GM20431 (cell line): ENCODE measurements around the gene PANK4.

Experiments used
- in situ Hi-C: fragments of 300-500 bp; cut with MseI, MboI; formaldehyde crosslinking; loops from one replicate; pipeline ENCODE4 v1.15.0; 2020; ENCODE audit warnings: low sequenced_read_pairs; ENCODE audit not compliant: unreplicated experiment

The PANK4 gene

DNA sequence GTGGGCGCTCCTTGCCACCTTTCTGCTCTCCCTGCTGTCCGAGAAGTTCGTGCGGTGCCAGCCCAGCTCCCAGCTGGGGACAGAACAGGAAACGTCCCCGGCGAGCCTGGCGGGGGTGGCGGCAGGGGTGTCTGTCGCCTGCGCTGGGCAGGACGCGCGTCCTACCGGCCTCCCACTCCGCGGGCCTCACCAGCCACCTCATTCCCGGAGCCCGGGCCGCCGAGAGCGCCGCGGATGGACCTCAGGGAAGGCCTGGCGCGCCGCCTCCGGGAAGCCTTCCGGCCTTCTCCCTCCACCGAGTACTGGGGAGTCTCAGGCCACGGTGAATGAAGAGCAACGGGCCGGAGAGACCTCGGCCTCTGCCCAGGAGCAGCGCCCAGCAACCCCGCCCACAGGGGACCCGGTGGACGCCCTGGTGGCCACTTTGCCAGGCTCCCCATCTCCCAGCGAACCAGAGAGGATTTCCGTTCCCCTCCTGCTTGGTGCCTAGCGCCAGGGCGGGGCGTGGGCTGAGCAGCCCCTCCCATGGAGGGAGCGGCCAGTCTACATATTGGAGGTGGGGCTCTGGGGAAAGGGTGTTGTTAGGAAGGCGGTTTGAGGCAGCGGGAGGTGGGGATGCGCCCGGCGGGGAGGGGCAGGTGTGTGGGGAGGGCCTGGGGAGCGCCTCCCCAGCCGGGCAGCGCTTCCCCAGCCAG lies 20.3 kb upstream of the PANK4 start:
- in situ Hi-C loops: loop anchor here (10.0 to 25.0 kb wide), 2 partner anchors 132 to 359 kb away; partner anchors contain the start of genes FAAP20 and PEX10

DNA sequence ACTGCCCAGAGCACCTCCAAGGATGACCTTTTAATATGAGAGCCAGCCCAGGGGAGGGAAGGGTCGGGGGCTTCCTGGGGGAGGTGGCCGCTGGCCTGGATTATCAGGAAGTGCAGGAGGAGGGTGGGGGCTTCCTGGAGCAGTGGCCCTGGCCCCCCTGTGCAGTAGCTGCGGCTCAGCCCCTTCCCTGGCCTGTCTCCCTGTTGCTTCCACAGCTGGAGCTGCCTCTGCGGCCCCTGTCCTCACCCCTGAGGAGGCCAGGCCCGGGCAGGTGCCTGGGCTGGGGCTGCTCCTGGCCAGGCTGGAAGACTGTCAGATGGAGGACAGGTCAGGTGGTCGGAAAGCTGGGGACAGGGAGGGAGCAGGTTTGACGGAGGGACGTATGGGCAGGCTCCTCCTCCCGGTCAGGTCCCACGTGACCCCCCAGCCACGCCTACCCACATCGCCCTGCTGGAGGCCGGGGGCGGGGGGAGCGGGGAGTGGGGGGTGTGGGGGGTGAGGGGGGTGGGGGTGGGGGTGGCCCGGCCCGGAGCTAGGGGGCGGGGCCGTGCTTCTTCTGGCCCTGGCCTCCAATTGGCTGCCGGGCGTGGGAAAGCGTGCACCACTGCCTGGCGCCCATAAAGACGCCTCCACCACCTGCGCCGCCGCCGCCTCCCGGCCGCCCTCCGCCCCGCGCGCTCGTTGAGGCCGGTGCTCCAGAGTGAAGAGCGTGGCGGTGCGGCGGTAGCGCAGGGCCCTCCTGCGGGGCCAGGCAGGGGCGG lies 19.5 kb upstream of the PANK4 start:
- in situ Hi-C loops: loop anchor here (10.0 to 25.0 kb wide), 2 partner anchors 131 to 359 kb away; partner anchors contain the start of genes FAAP20 and PEX10

DNA sequence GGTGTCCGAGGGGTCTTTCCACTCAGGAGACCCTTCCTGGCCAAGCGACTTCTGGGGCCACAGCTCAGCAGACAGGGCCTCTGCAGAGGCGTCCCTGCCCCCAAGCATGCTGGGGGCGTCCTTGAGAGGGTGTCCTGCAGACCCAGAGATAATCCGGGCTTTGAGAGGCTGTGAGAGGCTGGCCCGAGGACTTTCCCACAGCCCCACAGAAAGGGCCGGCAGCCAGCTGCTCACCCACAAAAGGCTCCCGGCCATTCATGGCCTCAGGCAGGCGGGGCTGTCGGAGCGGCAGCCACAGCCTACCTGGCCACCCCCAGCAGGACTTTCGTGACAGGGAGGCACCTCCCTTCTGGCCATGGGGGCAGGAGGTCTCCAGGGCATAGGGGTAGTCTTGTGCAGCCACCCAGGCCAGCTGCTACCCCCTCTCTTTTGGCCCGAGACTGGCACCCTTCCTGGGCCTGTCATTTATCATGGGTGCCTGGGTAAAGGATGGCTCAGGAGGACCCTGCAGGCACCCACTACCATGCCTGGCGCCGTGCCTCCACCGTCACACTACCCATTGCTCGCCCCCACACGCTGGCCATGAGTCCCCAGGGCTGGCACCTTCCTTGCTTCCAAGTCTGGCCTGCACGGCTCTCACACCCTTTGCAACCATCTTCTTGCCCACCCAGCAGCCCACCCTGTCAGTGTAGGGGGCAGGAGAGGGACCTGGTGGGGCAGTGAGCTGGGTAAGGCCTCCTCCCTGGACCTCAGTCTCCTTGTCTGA lies 18.7 kb upstream of the PANK4 start:
- in situ Hi-C loops: loop anchor here (10.0 to 25.0 kb wide), 2 partner anchors 130 to 358 kb away; partner anchors contain the start of genes FAAP20 and PEX10

DNA sequence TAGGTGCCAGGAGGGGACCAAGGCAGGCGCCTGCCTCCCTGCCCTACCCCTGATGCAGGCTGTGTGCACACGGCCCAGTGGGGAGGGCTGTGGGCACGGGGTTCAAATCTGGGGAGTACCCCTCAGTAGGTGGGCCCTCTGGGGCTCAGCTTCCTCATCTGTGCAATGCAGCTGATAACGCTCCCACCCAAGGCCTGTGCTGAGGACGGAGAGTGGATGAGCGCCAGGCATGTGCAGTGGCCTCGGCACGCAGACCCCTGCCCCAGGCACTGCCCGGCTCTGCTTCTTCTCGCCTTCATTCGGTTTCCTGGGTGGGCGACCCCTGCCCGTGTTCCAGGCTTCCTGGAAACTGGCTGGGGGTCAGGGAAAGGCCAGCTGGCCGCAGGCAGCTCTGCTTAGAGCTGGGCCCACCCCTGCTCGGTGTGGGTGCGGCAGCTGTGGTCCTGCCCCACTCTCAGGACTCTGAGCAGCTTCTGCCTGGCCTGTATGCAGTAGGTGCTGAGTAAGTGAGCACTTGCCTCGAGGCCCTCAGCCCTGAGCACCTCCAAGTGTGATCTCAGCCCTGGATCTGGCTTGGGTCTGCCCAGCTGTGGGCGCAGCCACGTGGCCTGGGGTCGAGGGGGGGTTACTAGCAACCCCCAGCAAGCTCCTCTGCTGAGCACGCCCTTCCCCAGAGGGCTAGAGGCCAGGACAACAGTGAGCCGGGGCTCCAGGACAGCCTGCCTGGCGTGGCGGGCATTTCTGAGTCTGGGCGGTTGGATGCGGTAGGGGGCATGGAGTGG lies 17.9 kb upstream of the PANK4 start:
- in situ Hi-C loops: loop anchor here (10.0 to 25.0 kb wide), 2 partner anchors 129 to 357 kb away; partner anchors contain the start of genes FAAP20 and PEX10

DNA sequence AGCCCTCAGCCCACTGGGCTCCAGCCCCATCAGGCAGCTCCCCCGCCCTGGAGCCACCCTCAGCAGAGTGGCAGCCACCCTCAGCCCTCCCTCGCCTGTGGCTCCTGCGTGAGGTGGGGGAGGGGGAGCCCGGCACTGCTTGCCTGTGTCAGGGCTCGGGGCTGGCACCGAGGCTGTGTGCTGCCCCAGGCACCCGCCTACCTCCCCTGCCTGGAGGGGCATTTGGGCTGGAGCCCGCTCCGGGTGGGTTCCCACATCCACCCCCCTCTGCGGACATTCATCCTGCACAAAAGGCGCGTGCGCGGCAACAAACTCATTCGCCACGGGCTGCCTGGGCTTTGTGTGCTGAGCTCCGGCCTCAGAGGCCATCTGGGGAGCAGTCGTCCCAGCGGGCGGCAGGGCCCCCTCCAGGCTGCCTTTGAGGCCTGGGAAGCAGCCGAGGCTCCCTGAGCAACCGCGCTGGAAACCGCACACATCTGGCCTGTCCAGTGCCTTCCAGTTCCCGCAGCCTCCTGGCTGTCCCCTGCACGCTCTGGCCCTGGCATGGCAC lies 17.2 kb upstream of the PANK4 start:
- in situ Hi-C loops: loop anchor here (10.0 to 25.0 kb wide), 2 partner anchors 129 to 356 kb away; partner anchors contain the start of genes FAAP20 and PEX10

DNA sequence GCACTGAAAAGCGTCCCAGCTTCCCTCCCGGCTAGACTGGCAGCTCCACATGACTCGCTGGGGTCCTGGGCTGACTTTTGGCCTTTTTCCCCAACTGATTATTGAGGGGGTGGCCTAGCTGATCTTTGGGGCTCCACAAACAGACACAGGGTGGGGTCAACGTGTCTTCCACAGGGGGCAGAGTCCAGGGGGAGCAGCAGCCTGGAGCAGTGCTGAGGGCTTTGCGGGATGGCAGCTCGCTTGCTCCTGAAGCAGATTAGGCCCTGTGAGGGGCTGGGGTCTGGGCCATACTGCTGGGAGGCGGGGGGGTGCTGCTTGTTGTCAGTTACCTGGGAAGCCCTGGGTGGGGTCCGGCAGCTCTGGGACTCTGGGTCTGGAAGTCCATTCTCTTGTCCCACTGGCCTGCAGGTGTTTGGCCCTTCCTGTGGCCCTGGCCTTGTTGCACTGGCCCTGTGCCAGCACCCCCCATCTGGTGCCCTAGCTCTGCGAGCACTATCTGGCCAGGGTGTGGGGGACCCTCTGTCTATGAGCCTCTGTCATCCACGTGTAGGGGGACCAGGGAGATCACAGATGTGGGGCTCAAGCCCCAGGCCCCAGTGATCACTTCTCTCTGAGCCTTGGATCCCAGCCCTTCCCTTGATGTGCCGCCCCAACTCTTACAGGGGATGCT lies 16.0 kb upstream of the PANK4 start:
- in situ Hi-C loops: loop anchor here (10.0 to 25.0 kb wide), 2 partner anchors 128 to 355 kb away; partner anchors contain the start of genes FAAP20 and PEX10

DNA sequence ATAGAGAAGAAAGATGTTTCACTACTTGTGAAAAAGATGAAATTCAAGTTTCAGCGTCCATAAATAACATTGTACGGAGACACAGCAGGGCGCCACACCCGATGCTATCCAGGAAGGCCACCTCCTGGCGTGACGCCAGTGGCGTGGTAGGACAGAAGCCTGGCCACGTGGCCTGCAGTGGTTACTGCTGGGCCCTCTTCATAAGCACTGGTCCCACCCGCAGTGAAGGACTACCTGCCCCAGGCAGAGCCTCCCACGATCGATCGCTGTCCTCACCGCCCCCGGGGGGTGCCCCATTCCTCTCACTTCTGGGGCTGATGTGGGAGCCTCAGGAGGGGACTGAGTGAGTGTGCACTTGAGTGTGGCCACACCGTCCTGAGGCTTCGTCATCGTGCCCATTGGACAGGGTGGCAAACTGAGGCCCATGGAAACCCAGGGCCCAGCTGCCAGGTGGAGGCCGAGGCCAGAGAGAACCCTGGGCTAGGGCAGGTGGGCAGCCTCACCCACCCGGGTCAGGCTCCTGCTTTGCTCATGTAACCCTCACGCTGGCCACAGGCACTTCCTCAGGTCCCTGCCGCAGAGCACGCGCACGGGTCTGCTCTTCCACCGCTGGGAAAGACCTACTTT lies 15.3 kb upstream of the PANK4 start:
- in situ Hi-C loops: loop anchor here (10.0 to 25.0 kb wide), 2 partner anchors 127 to 354 kb away; partner anchors contain the start of genes FAAP20 and PEX10

DNA sequence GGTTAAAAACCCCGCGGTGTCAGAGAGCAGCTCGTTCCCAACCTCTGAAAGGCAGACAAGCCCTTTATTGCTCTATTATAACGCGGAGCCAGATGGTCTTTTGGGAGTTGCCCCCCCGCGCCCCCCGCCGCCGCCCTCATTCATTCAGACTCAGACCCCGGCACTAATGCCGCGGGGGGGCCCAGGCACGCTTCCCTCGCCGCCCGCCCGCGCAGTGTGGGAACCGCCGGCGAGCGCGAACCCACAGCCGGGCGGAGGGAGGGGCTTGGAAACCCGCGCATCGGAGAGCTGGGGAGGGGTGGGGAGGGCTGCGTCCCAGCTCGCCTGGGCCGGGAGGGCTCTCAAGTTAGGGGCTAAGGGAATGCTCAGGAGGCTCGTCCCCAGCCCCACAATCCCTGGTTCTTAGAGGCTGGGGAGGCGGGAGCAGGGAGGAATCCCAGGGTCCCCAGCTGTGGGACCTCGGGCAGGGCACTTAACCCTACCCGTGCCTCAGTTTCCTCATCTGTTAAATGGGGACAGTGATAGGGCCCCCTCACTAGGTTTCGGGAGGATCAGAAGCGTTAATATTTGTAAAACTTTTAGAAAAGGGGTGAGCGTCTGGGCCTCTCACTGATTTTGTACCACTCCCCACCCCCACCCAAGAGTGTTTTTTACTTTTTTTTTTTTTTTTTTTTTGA lies 14.6 kb upstream of the PANK4 start:
- in situ Hi-C loops: loop anchor here (10.0 to 25.0 kb wide), 2 partner anchors 126 to 354 kb away; partner anchors contain the start of genes FAAP20 and PEX10

DNA sequence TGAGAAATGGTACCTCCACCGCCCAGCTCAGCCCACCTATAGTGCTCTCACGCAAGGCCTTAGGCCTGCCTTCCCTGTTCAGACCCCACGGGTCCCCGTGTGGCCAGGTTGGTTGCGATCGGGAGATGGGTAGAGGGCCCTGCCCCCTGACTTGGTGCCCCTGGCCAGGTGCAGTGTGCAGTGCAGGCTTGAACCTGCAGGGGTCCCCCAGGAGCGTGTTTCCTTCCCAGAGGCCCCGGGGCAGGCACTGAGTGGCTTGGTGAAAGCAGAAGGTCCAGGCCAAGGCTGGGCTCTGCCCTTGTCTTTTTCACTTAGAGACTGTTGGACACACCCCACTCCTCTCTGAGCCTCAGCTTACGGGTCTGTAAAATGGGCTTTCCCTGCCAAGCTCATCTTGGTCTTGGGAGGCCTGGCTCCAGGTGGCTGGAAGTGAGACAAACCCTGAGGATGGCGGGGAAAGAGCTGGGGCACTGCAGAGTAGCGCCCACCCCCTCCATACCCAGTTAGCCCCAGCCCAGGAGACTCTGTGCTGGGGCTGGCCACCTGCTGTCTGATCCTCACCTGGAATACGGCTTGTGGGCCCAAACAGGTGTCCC lies 13.0 kb upstream of the PANK4 start:
- in situ Hi-C loops: loop anchor here (25.0 kb wide), 1 partner anchor 352 kb away; the partner anchor contains the start of gene FAAP20

DNA sequence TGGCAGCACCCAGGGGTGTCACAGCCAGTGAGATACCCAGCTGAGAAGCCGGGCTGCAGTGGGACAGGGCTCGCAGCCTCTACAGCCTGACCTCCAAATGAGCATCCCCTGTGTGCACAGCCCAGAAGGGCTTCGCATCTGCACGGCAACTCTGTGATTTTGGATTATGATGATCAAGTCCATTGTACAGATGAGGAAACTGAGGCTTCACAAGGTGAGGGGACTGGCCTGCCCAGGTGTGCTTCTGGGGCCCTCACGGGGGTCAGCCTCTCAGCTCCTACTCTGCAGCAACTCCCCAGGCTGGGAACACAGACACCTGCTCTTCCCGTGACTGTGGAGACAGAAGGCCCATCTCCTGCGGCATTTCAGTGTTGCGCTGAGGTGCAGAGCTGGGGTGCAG lies 12.5 kb upstream of the PANK4 start:
- in situ Hi-C loops: loop anchor here (25.0 kb wide), 1 partner anchor 352 kb away; the partner anchor contains the start of gene FAAP20

DNA sequence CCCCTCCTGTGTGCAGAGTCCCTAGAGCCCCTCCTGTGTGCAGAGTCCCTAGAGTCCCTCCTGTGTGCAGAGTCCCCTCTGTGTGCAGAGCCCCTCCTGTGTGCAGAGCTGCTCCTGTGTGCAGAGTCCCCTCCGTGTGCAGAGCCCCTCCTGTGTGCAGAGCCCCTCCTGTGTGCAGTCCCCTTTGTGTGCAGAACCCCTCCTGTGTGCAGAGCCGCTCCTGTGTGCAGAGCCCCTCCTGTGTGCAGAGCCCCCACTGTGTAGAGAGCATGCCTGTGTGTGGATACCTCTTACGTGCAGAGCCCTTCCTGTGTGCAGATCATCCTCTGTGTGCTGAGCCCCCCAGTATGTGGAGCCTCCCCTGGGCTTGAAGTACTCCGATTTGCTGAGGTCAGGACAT lies 12.0 kb upstream of the PANK4 start:
- in situ Hi-C loops: loop anchor here (25.0 kb wide), 1 partner anchor 351 kb away; the partner anchor contains the start of gene FAAP20

DNA sequence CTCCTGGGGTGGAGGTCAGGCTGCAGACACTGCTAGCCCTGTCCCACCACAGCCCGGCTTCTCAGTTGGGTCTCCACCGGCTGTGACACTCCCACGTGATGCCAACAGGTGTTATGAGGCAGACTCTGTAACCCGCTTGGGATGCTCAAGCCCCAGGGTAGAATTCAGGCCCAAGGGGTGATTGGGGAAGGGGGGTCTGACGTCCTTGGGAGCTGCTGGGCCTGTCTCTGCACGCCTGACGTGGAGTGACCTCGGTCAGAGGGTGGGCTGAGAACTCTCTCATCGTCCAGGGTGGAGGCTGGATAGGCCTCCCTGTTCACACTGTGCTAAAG lies 11.4 kb upstream of the PANK4 start:
- in situ Hi-C loops: loop anchor here (25.0 kb wide), 1 partner anchor 350 kb away; the partner anchor contains the start of gene FAAP20

DNA sequence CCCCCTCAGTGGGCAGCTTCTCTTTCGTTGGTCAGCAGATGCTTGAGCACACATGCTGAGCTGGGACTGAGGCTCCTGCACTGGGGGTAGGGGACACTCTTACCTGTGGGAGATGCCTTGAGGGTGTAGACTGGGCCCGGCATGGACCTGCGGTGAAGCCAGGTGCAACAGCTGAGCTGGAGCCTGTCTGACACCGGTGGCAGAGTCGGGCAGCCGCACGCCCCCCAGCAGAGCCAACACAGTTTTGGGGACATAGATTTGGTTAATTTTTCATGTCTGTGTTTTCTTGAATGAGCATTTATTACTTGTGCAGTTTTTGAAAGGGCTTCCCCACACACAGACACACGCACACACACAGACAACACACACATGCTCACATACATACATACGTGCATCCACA lies 9.6 kb upstream of the PANK4 start:
- in situ Hi-C loops: loop anchor here (25.0 kb wide), 1 partner anchor 349 kb away; the partner anchor contains the start of gene FAAP20

DNA sequence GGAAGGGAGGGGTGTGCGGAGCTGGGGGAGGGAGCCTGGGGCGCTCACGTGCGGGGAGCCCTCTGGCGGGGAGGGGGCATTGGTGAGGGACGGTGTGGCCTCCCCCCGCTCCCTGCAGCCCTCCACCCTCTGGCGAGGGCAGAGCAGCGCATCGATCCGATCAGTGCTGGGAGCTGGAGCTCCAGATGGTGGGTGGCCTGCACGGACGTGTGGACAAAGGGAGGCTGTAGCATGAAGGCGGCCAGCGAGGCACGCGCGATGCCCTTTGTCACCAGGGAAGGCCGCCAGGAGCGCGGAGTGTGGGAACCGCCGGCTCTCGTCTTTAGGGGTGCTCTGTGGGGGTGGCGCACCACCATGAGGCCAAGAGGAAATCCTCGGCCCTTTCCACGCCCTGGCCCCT lies 9.1 kb upstream of the PANK4 start:
- in situ Hi-C loops: loop anchor here (25.0 kb wide), 1 partner anchor 348 kb away; the partner anchor contains the start of gene FAAP20

DNA sequence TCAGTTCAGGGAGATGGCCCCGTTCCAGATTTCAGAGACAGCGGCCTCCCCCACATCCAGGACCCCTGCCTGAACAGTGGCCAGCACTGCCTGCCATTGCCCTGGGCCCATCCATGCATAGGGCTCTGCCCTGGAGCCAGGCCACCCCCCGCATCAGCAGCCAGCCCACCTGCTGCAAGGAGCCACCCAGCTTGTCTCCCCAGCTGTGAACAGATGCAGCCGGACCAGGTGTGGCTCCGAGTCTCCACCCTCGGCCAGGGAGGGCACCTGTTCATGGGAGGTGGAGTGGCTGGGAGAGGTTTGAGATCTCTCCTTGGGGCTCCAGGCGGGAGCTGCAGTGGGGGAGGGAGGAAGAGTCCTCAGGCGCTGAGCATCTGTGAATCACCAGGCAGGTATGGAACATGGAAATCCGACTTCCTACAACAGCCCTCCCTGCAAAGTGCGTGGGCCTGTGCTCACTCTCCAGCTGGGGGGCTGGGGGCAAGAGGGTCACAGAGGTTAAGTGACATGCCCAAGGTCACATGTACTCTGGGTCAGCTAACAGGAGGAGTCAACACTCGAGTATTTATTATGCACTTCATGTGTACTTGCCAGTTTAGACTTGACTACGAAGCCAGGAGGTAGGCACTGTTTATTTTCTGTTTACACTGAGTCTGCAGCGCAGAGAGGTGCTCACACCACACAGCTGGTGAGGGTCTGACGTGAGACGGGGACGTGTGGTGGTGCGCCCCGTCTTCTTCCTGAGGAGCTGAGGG lies 8.5 kb upstream of the PANK4 start:
- in situ Hi-C loops: loop anchor here (25.0 kb wide), 1 partner anchor 348 kb away; the partner anchor contains the start of gene FAAP20

DNA sequence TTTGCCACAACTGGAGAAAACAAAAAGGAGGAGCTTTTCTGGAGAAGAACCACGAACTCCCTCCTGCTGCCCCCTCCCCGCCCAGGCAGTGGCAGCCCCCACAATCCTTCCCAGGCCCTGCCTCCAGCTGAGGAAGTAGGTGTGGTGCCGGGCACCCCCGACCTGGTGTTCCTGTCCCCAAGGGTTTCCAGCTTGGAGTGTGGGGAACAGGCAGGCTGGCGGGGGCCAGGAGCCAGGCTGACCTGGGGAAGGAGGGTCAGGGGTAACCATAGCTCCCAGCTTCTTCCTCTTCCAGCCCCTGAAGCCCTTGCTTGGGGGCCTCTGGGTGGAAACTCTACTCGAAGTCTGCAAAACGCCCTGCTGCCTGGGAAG lies 7.9 kb upstream of the PANK4 start:
- in situ Hi-C loops: loop anchor here (25.0 kb wide), 1 partner anchor 347 kb away; the partner anchor contains the start of gene FAAP20
